Endothelial cell of umbilical vein (primary cell): Measurements from ENCODE around the gene TOX2.

Experiments used
- EZH2 ChIP-seq: IDR thresholded peaks from 2 replicates; pipeline ENCODE4 v1.6.1; 2012; ENCODE audit warnings: borderline replicate concordance, low read depth, mild to moderate bottlenecking, moderate library complexity, low read length, inconsistent platforms; ENCODE audit not compliant: severe bottlenecking
- FOS ChIP-seq: IDR thresholded peaks from 2 replicates; pipeline ENCODE4 v1.6.1; 2011; ENCODE audit warnings: mild to moderate bottlenecking, low read length, moderate library complexity, borderline replicate concordance; ENCODE audit not compliant: insufficient read depth
- JUN ChIP-seq: IDR thresholded peaks from 2 replicates; pipeline ENCODE4 v1.6.1; 2011; ENCODE audit warnings: borderline replicate concordance, low read depth; ENCODE audit not compliant: insufficient read length, insufficient read depth
- MYC ChIP-seq: IDR thresholded peaks from one replicate; pipeline ENCODE4 v1.6.1; 2011; ENCODE audit warnings: mild to moderate bottlenecking, low read depth, low read length
- POLR2A ChIP-seq: IDR thresholded peaks from 2 replicates; pipeline ENCODE4 v1.6.1; 2012; ENCODE audit warnings: low read depth, mild to moderate bottlenecking, control low read depth, low read length
- POLR2AphosphoS5 ChIP-seq: IDR thresholded peaks from 2 replicates; pipeline ENCODE4 v1.6.1; 2012; ENCODE audit warnings: low read depth, mild to moderate bottlenecking, control low read depth, low read length, moderate library complexity; ENCODE audit not compliant: insufficient read depth
- TF ChIP-seq, protein P1 (sequence below), 2 donors: IDR thresholded peaks; 1 replicate in 1 of 2; 2 replicates in 1 of 2; pipeline ENCODE4 v1.5.1; 2011; ENCODE audit warnings: low read length in 2 of 2, mild to moderate bottlenecking in 2 of 2, moderate library complexity in 2 of 2, control low read depth in 1 of 2, inconsistent platforms in 1 of 2, low read depth in 1 of 2; ENCODE audit not compliant: insufficient read depth in 1 of 2; ENCODE audit errors: extremely low read depth in 1 of 2
- TF ChIP-seq, protein P2 (sequence below): IDR thresholded peaks from 2 replicates; pipeline ENCODE4 v1.6.1; 2011; ENCODE audit not compliant: insufficient read depth, insufficient read length

DNA sequence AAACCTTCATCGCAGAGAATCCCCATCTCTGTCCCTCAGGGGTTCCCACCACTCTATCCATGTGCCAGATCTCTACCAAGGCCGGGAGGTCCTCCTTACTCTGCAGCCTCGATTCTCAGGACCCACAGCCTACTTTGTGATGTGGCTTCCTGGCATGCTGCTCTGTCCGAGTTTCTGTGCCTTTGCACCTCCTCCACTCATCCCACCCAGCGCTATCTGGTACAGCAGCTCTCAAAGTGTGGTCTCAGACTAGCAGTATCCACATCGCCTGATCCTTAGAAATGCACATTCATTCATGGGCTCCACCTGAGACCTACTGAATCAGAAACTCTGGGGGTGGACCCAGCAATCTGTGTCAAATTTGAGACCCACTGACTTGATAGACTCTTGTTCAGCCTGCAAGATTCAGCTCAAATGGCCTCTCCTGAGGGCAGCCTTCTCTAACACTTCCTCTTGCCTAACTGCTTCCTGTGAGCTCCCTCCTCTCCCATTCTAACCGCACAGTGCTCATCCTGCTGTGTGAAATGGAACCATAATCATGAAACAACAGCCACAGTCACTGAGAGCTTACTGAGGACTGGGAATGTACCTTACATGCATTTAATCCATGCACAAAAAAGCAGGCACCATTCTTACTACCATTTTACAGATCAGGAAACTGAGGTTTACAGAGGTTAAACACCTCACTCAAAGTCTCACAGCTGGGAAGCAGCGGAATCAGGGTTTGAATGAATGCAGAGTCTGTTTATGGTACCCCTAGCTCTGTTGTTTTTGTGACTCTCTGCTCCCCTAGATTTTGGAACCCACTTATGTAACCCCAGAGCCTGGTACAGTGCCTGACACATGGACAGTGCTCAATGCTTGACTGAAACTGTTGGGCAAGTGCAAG lies 202.9 kb downstream of the TOX2 start:
- TF ChIP-seq, protein P1, sequence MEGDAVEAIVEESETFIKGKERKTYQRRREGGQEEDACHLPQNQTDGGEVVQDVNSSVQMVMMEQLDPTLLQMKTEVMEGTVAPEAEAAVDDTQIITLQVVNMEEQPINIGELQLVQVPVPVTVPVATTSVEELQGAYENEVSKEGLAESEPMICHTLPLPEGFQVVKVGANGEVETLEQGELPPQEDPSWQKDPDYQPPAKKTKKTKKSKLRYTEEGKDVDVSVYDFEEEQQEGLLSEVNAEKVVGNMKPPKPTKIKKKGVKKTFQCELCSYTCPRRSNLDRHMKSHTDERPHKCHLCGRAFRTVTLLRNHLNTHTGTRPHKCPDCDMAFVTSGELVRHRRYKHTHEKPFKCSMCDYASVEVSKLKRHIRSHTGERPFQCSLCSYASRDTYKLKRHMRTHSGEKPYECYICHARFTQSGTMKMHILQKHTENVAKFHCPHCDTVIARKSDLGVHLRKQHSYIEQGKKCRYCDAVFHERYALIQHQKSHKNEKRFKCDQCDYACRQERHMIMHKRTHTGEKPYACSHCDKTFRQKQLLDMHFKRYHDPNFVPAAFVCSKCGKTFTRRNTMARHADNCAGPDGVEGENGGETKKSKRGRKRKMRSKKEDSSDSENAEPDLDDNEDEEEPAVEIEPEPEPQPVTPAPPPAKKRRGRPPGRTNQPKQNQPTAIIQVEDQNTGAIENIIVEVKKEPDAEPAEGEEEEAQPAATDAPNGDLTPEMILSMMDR (IDR thresholded peaks at IDR 0.05; ENCODE audit: extremely low read depth in 1 of 2, insufficient read depth in 1 of 2, low read depth in 1 of 2, low read length in 2 of 2) = no peak
- TF ChIP-seq POLR2AphosphoS5 (no peak), MYC (no peak), POLR2A (no peak), EZH2 (no peak), JUN (no peak), FOS (no peak)
- TF ChIP-seq, protein P2, sequence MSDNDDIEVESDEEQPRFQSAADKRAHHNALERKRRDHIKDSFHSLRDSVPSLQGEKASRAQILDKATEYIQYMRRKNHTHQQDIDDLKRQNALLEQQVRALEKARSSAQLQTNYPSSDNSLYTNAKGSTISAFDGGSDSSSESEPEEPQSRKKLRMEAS = no peak
